ENCODE measurements around the gene ALAS1.

Gene ALAS1

GRCh38 chr3:52210550-52211046 is 12.6 kb downstream of the ALAS1 start:
- Histone ChIP-seq H3K27ac (ENCODE audit: low read depth in 2 of 2, low read length in 2 of 2) (peak overlapping the region in 1 of 2 donors; percentile 5), H3K4me1 (ENCODE audit: control insufficient read depth in 2 of 2, insufficient read depth in 2 of 2, low read length in 2 of 2) (no peaks in the 10 kb centered on the region), H3K9me3 (ENCODE audit: control insufficient read depth in 2 of 2, low read length in 2 of 2) (no peaks in the 10 kb centered on the region), H3K36me3 (ENCODE audit: control insufficient read depth in 2 of 2, insufficient read depth in 2 of 2, low read length in 2 of 2) (peaks cover 70 to 86% of the 10 kb centered on the region in 2 donors), H3K9ac (ENCODE audit: low read depth in 1 of 2, low read length in 2 of 2) (no peak overlapping the region), H3K27me3 (ENCODE audit: control insufficient read depth in 2 of 2, insufficient read depth in 2 of 2, low read length in 2 of 2) (no peaks in the 10 kb centered on the region), H3K4me3 (ENCODE audit: low read length in 2 of 2) (no peak overlapping the region)

- Histone ChIP-seq H3K4me1 (ENCODE audit: control insufficient read depth in 2 of 2, insufficient read depth in 2 of 2, low read length in 2 of 2) (peaks cover 2 to 3% of the 10 kb centered on the region in 2 donors), H3K27ac (ENCODE audit: low read depth in 2 of 2, low read length in 2 of 2) (peak overlapping the region; percentile 5 to 32), H3K36me3 (ENCODE audit: control insufficient read depth in 2 of 2, insufficient read depth in 2 of 2, low read length in 2 of 2) (peaks cover 62 to 78% of the 10 kb centered on the region in 2 donors), H3K4me3 (ENCODE audit: low read length in 2 of 2) (no peak overlapping the region), H3K27me3 (ENCODE audit: control insufficient read depth in 2 of 2, insufficient read depth in 2 of 2, low read length in 2 of 2) (no peaks in the 10 kb centered on the region), H3K9me3 (ENCODE audit: control insufficient read depth in 2 of 2, low read length in 2 of 2) (no peaks in the 10 kb centered on the region), H3K9ac (ENCODE audit: low read depth in 1 of 2, low read length in 2 of 2) (no peak overlapping the region)
These were observed 13.4 kb downstream of the ALAS1 start for GRCh38 chr3:52211268-52211891.

GRCh38 chr3:52213005-52213404 is 15.0 kb downstream of the ALAS1 start:
- no peaks in the 10 kb centered on the region for H3K27me3 ChIP-seq (ENCODE audit: control insufficient read depth in 2 of 2, insufficient read depth in 2 of 2, low read length in 2 of 2)
- no peak overlapping the region for H3K9ac ChIP-seq (ENCODE audit: low read depth in 1 of 2, low read length in 2 of 2)
- H3K27ac ChIP-seq (ENCODE audit: low read depth in 2 of 2, low read length in 2 of 2) = no peak overlapping the region
- peaks cover 52 to 67% of the 10 kb centered on the region in 2 donors for H3K36me3 ChIP-seq (ENCODE audit: control insufficient read depth in 2 of 2, insufficient read depth in 2 of 2, low read length in 2 of 2)
- no peak overlapping the region for H3K4me3 ChIP-seq (ENCODE audit: low read length in 2 of 2)
- H3K9me3 ChIP-seq (ENCODE audit: control insufficient read depth in 2 of 2, low read length in 2 of 2) = no peaks in the 10 kb centered on the region
- peaks cover 18 to 20% of the 10 kb centered on the region in 2 donors for H3K4me1 ChIP-seq (ENCODE audit: control insufficient read depth in 2 of 2, insufficient read depth in 2 of 2, low read length in 2 of 2)

- peaks cover 43 to 58% of the 10 kb centered on the region in 2 donors for H3K36me3 ChIP-seq (ENCODE audit: control insufficient read depth in 2 of 2, insufficient read depth in 2 of 2, low read length in 2 of 2)
These were observed 15.9 kb downstream of the ALAS1 start for GRCh38 chr3:52213901-52214300.

GRCh38 chr3:52215351-52215750 is 17.4 kb downstream of the ALAS1 start:
- Histone ChIP-seq H3K27me3 (ENCODE audit: control insufficient read depth in 2 of 2, insufficient read depth in 2 of 2, low read length in 2 of 2) (no peaks in the 10 kb centered on the region), H3K9ac (ENCODE audit: low read depth in 1 of 2, low read length in 2 of 2) (no peak overlapping the region), H3K9me3 (ENCODE audit: control insufficient read depth in 2 of 2, low read length in 2 of 2) (no peaks in the 10 kb centered on the region), H3K4me1 (ENCODE audit: control insufficient read depth in 2 of 2, insufficient read depth in 2 of 2, low read length in 2 of 2) (peaks cover 30 to 32% of the 10 kb centered on the region in 2 donors), H3K36me3 (ENCODE audit: control insufficient read depth in 2 of 2, insufficient read depth in 2 of 2, low read length in 2 of 2) (peaks cover 35 to 47% of the 10 kb centered on the region in 2 donors), H3K4me3 (ENCODE audit: low read length in 2 of 2) (no peak overlapping the region), H3K27ac (ENCODE audit: low read depth in 2 of 2, low read length in 2 of 2) (no peak overlapping the region)

More at GRCh38 chr3:52213901-52214300, 15.9 kb downstream of the ALAS1 start:
- Histone ChIP-seq H3K4me1 (ENCODE audit: control insufficient read depth in 2 of 2, insufficient read depth in 2 of 2, low read length in 2 of 2) (peaks cover 27% of the 10 kb centered on the region in 2 donors), H3K4me3 (ENCODE audit: low read length in 2 of 2) (no peak overlapping the region), H3K27me3 (ENCODE audit: control insufficient read depth in 2 of 2, insufficient read depth in 2 of 2, low read length in 2 of 2) (no peaks in the 10 kb centered on the region), H3K9ac (ENCODE audit: low read depth in 1 of 2, low read length in 2 of 2) (no peak overlapping the region), H3K9me3 (ENCODE audit: control insufficient read depth in 2 of 2, low read length in 2 of 2) (no peaks in the 10 kb centered on the region), H3K27ac (ENCODE audit: low read depth in 2 of 2, low read length in 2 of 2) (no peak overlapping the region)

GRCh38 chr3:52216585-52217408 is 18.8 kb downstream of the ALAS1 start:
- no peaks in the 10 kb centered on the region for H3K9me3 ChIP-seq (ENCODE audit: control insufficient read depth in 2 of 2, low read length in 2 of 2)
- H3K9ac ChIP-seq (ENCODE audit: low read depth in 1 of 2, low read length in 2 of 2) = peak overlapping the region; percentile 44 to 58
- peak overlapping the region; percentile 25 to 57 for H3K4me3 ChIP-seq (ENCODE audit: low read length in 2 of 2)
- peaks cover 29 to 33% of the 10 kb centered on the region in 2 donors for H3K36me3 ChIP-seq (ENCODE audit: control insufficient read depth in 2 of 2, insufficient read depth in 2 of 2, low read length in 2 of 2)
- no peaks in the 10 kb centered on the region for H3K27me3 ChIP-seq (ENCODE audit: control insufficient read depth in 2 of 2, insufficient read depth in 2 of 2, low read length in 2 of 2)
- peaks cover 30 to 32% of the 10 kb centered on the region in 2 donors for H3K4me1 ChIP-seq (ENCODE audit: control insufficient read depth in 2 of 2, insufficient read depth in 2 of 2, low read length in 2 of 2)
- H3K27ac ChIP-seq (ENCODE audit: low read depth in 2 of 2, low read length in 2 of 2) = peak overlapping the region; percentile 88 to 93

GRCh38 chr3:52217409-52217805 is 19.4 kb downstream of the ALAS1 start:
- Histone ChIP-seq H3K9ac (ENCODE audit: low read depth in 1 of 2, low read length in 2 of 2) (peak overlapping the region; percentile 44 to 58), H3K4me1 (ENCODE audit: control insufficient read depth in 2 of 2, insufficient read depth in 2 of 2, low read length in 2 of 2) (peaks cover 30 to 32% of the 10 kb centered on the region in 2 donors), H3K27me3 (ENCODE audit: control insufficient read depth in 2 of 2, insufficient read depth in 2 of 2, low read length in 2 of 2) (no peaks in the 10 kb centered on the region), H3K36me3 (ENCODE audit: control insufficient read depth in 2 of 2, insufficient read depth in 2 of 2, low read length in 2 of 2) (peaks cover 25 to 27% of the 10 kb centered on the region in 2 donors), H3K27ac (ENCODE audit: low read depth in 2 of 2, low read length in 2 of 2) (peak overlapping the region; percentile 88 to 93), H3K4me3 (ENCODE audit: low read length in 2 of 2) (peak overlapping the region; percentile 25 to 57), H3K9me3 (ENCODE audit: control insufficient read depth in 2 of 2, low read length in 2 of 2) (no peaks in the 10 kb centered on the region)

GRCh38 chr3:52218026-52218425 is 20.1 kb downstream of the ALAS1 start:
- H3K27ac ChIP-seq (ENCODE audit: low read depth in 2 of 2, low read length in 2 of 2) = peak overlapping the region; percentile 88 to 93
- no peak overlapping the region for H3K4me3 ChIP-seq (ENCODE audit: low read length in 2 of 2)
- no peak overlapping the region for H3K9ac ChIP-seq (ENCODE audit: low read depth in 1 of 2, low read length in 2 of 2)
- H3K27me3 ChIP-seq (ENCODE audit: control insufficient read depth in 2 of 2, insufficient read depth in 2 of 2, low read length in 2 of 2) = no peaks in the 10 kb centered on the region
- peaks cover 21 to 22% of the 10 kb centered on the region in 2 donors for H3K36me3 ChIP-seq (ENCODE audit: control insufficient read depth in 2 of 2, insufficient read depth in 2 of 2, low read length in 2 of 2)
- H3K9me3 ChIP-seq (ENCODE audit: control insufficient read depth in 2 of 2, low read length in 2 of 2) = no peaks in the 10 kb centered on the region
- peaks cover 30 to 32% of the 10 kb centered on the region in 2 donors for H3K4me1 ChIP-seq (ENCODE audit: control insufficient read depth in 2 of 2, insufficient read depth in 2 of 2, low read length in 2 of 2)

GRCh38 chr3:52218454-52218853 is 20.5 kb downstream of the ALAS1 start:
- Histone ChIP-seq H3K27ac (ENCODE audit: low read depth in 2 of 2, low read length in 2 of 2) (peak overlapping the region; percentile 88 to 93), H3K9ac (ENCODE audit: low read depth in 1 of 2, low read length in 2 of 2) (no peak overlapping the region), H3K27me3 (ENCODE audit: control insufficient read depth in 2 of 2, insufficient read depth in 2 of 2, low read length in 2 of 2) (no peaks in the 10 kb centered on the region), H3K9me3 (ENCODE audit: control insufficient read depth in 2 of 2, low read length in 2 of 2) (no peaks in the 10 kb centered on the region), H3K36me3 (ENCODE audit: control insufficient read depth in 2 of 2, insufficient read depth in 2 of 2, low read length in 2 of 2) (peaks cover 18 to 19% of the 10 kb centered on the region in 2 donors), H3K4me3 (ENCODE audit: low read length in 2 of 2) (no peak overlapping the region), H3K4me1 (ENCODE audit: control insufficient read depth in 2 of 2, insufficient read depth in 2 of 2, low read length in 2 of 2) (peaks cover 30 to 32% of the 10 kb centered on the region in 2 donors)

Measured in mucosa of rectum (tissue), 2 donors.